Calu3 (cell line): ENCODE results near the gene EPM2AIP1. TPM values are rescaled to one million over a fixed set of nuclear protein-coding genes. Genes with fewer than 3 reads are reported as not detected.
"Not testable (repeated sequence)": the region's sequence is repeated elsewhere in the genome, so short reads cannot be mapped to it uniquely, and the experiment has no call there.

ENCODE experiments used
- Bru-seq: library from RNA; stranded (reverse); fragments of 400-500 nt; gene quantifications from one replicate; lab custom pipeline; 2021; lab: Mats Ljungman, UMichigan
- BruChase-seq, 2 experiments: library from RNA; stranded (reverse); fragments of 400-500 nt; gene quantifications; one replicate each; lab custom pipeline; 2021; lab: Mats Ljungman, UMichigan
- BruUV-seq: library from RNA; stranded (reverse); fragments of 400-500 nt; replicated peaks from 2 replicates; lab custom pipeline; 2021; lab: Mats Ljungman, UMichigan
- CTCF ChIA-PET: fragments of 300-600 bp; sonication (Branson Sonifier 250); formaldehyde crosslinking; loops from one replicate; lab custom pipeline; 2022; ENCODE audit warnings: antibody characterized with exemption; lab: Charles Lee
- DNase-seq: peaks from one replicate; pipeline ENCODE4 v3.0.0; 2022
- H3K27ac Mint-ChIP-seq: one replicate; pipeline ENCODE4 v1.8.0; 2022; ENCODE audit warnings: mixed read lengths; ENCODE audit not compliant: unreplicated experiment
- H3K27me3 Mint-ChIP-seq: one replicate; pipeline ENCODE4 v1.8.0; 2022; ENCODE audit warnings: mixed read lengths; ENCODE audit not compliant: unreplicated experiment
- H3K36me3 Mint-ChIP-seq: one replicate; pipeline ENCODE4 v1.8.0; 2022; ENCODE audit warnings: mild to moderate bottlenecking, moderate library complexity, mixed read lengths; ENCODE audit not compliant: insufficient read depth, unreplicated experiment
- H3K4me1 Mint-ChIP-seq: one replicate; pipeline ENCODE4 v1.8.0; 2022; ENCODE audit warnings: mild to moderate bottlenecking, low read depth, mixed read lengths; ENCODE audit not compliant: unreplicated experiment
- H3K4me3 Mint-ChIP-seq: one replicate; pipeline ENCODE4 v1.8.0; 2022; ENCODE audit warnings: mild to moderate bottlenecking, low read depth, moderate library complexity, mixed read lengths; ENCODE audit not compliant: unreplicated experiment
- H3K9me3 Mint-ChIP-seq: one replicate; pipeline ENCODE4 v1.8.0; 2022; ENCODE audit warnings: low read depth, mixed read lengths; ENCODE audit not compliant: unreplicated experiment
- CTCF ChIP-seq: fragments of 200-600 bp; IDR thresholded peaks from one replicate; pipeline ENCODE4 v1.8.0; 2022; ENCODE audit warnings: antibody characterized with exemption; ENCODE audit not compliant: unreplicated experiment
- intact Hi-C: fragments of 100-400 bp; cut with micrococcal nuclease; formaldehyde crosslinking; loops from one replicate; pipeline ENCODE4 v1.10.0; 2022; ENCODE audit not compliant: unreplicated experiment
- long read RNA-seq: library from polyadenylated mRNA; stranded (forward); transcript quantifications from one replicate; pipeline ENCODE4 v2.0.0, GENCODE V29; 2022
- total RNA-seq: library from RNA; stranded (reverse); gene quantifications from 2 replicates; pipeline ENCODE4 v1.2.3, GENCODE V29; 2022

The EPM2AIP1 gene
- 13.2 and 15.6 TPM in 2 replicates for total RNA-seq
- Bru-seq, nascent RNA = percentile 93 among the genes with signal in this experiment
- percentile 83 among the genes with signal in this experiment for BruChase-seq, experiment 1, labeled RNA remaining after a 6-hour chase
- BruChase-seq, experiment 2, labeled RNA remaining after a 2-hour chase = percentile 94 among the genes with signal in this experiment
- long read RNA-seq, full-length matches to known transcripts = 20 of 22 reads
- long read RNA-seq, partial matches to known transcripts = 1 of 22 reads
- long read RNA-seq, other reads (novel, unspliced or antisense) = 1 of 22 reads

- CTCF ChIA-PET = interaction anchor here (0.5 to 1.6 kb wide), 3 partner anchors 13 to 370 kb away, joined by 4 to 10 read pairs (median 5); no protein-coding TSS in a partner anchor
- BruUV-seq = no TSS peak
- no peaks in the 10 kb centered on the region for H3K27me3 Mint-ChIP-seq
- intact Hi-C loops = loop anchor here (2.0 kb wide), 1 partner anchor 220 kb away; no protein-coding TSS in a partner anchor
- peaks cover 7% of the 10 kb centered on the region for H3K4me1 Mint-ChIP-seq
- no peak within 1 kb of the TSS for H3K4me3 Mint-ChIP-seq
- no peak within 1 kb of the TSS for H3K27ac Mint-ChIP-seq
- no peak for DNase-seq
- peaks cover 22% of the 10 kb centered on the region for H3K36me3 Mint-ChIP-seq
- no peaks in the 10 kb centered on the region for H3K9me3 Mint-ChIP-seq
- TF ChIP-seq CTCF = no peak
Observed at GRCh38 chr3:36992806-36993325, at the start of gene EPM2AIP1. TSS of gene EPM2AIP1 (minus strand) at chr3:36993131. CDS start at chr3:36993077, 54 bp downstream.

- H3K27me3 Mint-ChIP-seq, CTCF ChIA-PET, H3K4me3 Mint-ChIP-seq, BruUV-seq, H3K4me1 Mint-ChIP-seq, H3K9me3 Mint-ChIP-seq, DNase-seq, intact Hi-C loops, H3K27ac Mint-ChIP-seq: not testable (repeated sequence)
- peaks cover 10% of the 10 kb centered on the region for H3K36me3 Mint-ChIP-seq
Observed at GRCh38 chr3:37042712-37043111, 49.8 kb upstream of the EPM2AIP1 start.

- no peaks in the 10 kb centered on the region for H3K9me3 Mint-ChIP-seq
- no peaks in the 10 kb centered on the region for H3K4me1 Mint-ChIP-seq
- H3K27ac Mint-ChIP-seq = no peak overlapping the region
- CTCF ChIA-PET = no interaction called here
- DNase-seq = no peak
- no peak for TF ChIP-seq CTCF
- peaks cover 10% of the 10 kb centered on the region for H3K36me3 Mint-ChIP-seq
- BruUV-seq = no TSS peak
- intact Hi-C loops = no loop called here
- H3K27me3 Mint-ChIP-seq = no peaks in the 10 kb centered on the region
- no peak overlapping the region for H3K4me3 Mint-ChIP-seq
Observed at GRCh38 chr3:37041546-37042195, 48.7 kb upstream of the EPM2AIP1 start.

GRCh38 chr3:37040231-37040630 is 47.3 kb upstream of the EPM2AIP1 start:
- Mint-ChIP-seq H3K9me3 (no peaks in the 10 kb centered on the region), H3K4me1 (no peaks in the 10 kb centered on the region), H3K36me3 (no peaks in the 10 kb centered on the region), H3K27me3 (no peaks in the 10 kb centered on the region), H3K27ac (no peak overlapping the region), H3K4me3 (no peak overlapping the region)
- CTCF ChIA-PET = no interaction called here
- no TSS peak for BruUV-seq
- intact Hi-C loops = no loop called here
- no peak for DNase-seq
- no peak for TF ChIP-seq CTCF
